Kidney glomerular epithelial cell (primary cell): ENCODE measurements around the gene CBFA2T3.
"Not testable (repeated sequence)": the region's sequence is repeated elsewhere in the genome, so short reads cannot be mapped to it uniquely, and the experiment has no call there.

Experiments
- DNase-seq: peaks from one replicate; lab custom pipeline; 2025; lab: John Stamatoyannopoulos, UW

The CBFA2T3 gene

DNA sequence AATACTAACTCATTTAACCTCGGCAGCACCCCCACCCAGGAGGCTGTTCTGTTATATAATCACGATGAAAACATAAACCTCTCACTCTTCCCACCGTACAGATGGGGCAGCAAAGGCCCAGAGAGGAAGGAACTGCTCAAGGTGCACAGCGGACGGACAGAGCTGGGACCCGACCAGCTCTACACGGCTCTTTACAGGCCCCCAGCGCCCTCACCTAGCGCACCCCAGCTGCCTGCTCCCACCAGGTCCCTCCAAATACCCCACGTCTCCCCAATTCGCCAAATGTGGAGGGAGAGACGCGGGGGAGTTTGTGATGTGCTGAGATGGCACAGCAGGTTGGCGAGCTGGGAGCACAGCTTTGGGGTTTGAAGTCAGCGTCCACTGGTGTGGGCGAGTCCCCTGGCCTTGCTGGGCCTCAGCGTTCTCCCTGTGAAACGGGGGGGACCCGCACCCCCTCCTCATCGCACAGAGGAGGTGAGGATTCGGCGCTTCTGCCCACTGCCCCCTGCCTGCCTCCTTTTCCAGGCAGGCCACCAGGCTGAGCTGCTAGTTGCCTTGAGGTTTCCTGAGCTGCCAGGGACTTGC, 54.1 kb downstream of the CBFA2T3 start:
- no peak for DNase-seq

DNA sequence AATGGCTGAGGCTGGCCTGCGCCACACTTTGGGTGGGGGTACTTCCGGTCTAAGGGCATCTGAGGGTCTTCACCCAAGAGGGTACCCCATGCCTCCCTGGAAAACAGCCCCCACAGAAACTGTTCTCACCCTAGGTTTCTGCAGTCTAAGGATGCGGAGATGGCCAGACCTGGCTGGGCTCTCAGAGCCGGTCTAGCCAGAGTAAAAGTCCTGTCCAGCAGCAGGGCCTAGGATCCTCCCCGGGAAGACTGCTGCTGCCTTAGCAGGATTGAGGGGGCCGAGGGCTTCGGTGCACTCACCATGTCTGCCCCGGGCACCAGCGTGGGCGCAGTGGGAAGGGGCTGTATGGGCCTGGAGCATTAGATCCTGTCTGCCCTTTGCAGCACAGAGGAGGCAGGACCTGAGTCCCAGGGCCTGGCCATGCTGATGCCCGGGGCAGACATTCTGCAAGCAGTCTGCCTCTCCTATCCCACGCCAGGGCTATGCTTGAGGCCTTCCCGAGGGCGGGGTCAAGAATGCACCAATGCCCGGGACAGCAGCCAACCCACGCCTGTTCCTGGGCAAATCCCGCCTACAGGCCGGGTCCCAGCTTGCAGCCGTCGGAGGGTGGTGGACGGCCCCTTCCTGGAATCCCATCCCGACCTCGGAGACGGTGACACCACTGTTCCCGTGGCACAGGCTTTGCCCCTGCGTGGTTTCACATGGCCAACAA, 54.7 kb downstream of the CBFA2T3 start:
- no peak for DNase-seq

DNA sequence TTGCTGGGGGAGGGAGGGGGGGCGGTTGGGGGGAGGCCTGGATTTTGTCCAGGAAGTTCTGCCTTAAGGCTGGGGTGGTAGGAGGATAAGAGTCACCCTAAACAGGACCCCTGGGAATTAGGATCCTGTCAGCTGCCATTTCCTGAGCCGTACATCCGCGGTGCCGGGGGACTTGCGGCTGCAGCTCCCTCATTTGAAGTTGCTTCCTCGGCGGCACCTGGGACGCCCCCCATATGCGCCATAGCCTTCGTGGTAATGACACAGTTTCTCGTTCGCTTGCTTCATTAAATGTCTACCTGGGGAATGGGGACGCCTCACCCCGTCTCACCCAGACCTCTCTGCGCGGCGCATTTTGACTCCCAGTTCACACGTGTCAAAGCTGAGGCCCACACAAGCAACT, 55.4 kb downstream of the CBFA2T3 start:
- no peak for DNase-seq

DNA sequence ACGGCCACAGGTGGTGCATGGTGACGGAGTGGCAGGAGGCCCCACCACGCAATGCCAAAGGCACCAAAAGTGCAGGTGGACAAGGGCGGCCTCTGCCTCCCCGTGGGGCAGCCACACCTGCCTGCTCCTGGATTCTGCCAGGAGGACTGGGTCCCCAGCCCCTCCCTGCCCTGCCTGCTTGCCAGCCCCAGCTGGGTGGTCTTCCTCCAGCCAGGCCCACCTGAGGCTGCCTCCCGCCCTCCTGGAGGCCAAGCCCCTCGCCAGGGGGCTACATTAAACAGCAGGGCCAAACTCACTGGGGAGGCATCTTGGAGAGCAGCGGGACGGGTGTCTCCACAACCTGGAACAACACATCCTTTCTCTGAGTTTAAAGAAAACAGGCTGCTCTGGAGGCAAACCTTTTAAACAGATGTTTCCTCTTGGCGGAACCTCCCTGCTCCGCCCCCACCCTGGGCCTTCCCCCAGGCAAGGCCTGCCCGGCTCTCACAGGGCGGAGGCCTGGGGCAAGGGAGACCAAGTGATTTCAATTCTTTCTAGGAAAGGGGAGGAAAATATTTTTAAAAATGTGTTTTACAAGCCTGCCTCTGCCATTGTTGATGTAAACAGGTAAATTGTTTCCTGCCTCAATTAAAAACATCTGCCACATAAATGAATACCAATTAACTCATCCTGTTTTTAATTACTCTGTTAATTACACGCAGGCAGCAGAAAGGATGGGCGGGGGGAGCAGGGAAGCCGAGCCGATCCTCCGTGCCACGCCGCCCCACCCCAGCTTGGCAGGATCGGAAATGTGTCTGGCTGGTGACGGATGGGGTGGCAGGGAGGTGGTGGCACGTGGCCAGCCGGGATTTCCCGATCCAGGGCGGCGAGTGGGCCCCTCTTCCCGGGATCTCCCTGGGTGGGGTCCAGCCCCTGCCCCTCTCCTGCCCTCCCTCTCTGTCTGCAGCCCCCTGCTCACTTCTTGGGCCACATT, 56.1 kb downstream of the CBFA2T3 start:
- DNase-seq, result no peak

DNA sequence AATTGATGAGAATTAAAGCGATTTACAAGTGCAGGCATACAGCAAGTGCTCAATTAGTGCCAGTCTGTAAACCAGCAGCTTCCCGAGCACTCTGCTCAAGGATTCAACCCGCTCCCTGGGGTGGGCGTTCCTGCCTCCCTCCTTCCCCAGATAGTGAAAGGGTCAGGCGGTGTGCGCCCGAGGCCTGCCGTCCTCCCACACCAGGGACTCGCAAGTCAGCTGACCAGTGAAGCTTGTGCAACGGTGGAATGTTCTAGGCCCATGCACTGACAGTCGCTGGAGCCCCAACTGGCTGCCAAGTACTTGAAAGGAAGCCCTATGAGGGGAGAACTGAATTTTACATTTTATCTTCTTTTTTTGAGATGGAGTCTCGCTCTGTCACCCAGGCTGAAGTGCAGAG, 57.1 kb downstream of the CBFA2T3 start:
- DNase-seq, result no peak

DNA sequence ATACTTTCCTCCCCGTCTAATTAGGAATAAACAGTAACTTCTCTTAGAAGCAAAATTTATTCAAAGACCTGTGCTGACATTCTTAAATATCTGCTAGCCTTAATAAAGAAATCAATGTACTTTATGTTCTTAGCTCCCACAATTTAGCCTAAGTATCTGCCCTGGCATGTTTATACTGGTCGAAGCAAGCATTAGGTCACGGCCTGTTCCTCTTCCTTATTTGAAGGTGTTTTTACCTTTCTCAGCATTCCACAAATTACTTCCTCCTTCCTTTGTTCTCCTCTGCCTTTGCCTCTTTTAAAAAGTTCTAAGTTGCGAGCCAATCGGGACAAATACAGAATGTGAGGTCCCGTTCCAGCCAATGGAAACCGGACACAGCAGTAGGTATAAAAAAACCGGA, 58.1 kb downstream of the CBFA2T3 start:
- DNase-seq, result not testable (repeated sequence)

DNA sequence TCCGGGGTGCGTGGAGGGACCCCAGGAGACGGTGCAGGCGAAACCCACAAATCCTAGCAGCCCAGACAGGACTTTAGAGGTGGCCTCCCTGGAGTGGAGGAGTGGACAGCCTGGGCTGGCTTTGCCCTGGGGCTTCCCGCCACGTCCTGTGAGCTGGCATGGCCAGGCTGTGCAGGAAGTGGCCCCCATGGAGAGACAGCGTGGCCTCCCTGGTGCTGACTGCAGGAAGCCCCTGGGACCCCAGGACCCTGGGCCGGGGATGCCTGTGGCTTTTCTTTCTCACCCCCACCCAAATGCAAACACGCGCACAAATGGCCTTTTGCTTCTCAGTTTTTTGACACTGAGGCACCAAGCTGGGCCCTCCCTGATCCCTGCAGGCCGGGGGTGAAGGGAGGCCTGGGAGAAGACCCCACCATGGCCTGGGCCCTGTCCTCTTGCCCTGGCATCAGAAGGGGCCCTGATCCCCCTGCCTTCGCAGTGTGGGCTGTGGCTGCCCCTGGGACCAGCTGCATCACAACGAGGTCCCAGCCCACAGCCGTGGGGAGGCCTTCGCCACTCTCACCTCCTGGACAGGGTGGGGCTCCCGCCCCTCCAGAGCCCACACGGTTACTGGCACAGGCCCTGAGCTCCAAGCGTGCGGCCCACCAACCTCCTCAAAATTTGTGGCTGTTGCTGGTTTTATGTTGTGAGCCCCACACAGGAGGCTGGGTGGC, 58.9 kb downstream of the CBFA2T3 start:
- DNase-seq, result no peak

DNA sequence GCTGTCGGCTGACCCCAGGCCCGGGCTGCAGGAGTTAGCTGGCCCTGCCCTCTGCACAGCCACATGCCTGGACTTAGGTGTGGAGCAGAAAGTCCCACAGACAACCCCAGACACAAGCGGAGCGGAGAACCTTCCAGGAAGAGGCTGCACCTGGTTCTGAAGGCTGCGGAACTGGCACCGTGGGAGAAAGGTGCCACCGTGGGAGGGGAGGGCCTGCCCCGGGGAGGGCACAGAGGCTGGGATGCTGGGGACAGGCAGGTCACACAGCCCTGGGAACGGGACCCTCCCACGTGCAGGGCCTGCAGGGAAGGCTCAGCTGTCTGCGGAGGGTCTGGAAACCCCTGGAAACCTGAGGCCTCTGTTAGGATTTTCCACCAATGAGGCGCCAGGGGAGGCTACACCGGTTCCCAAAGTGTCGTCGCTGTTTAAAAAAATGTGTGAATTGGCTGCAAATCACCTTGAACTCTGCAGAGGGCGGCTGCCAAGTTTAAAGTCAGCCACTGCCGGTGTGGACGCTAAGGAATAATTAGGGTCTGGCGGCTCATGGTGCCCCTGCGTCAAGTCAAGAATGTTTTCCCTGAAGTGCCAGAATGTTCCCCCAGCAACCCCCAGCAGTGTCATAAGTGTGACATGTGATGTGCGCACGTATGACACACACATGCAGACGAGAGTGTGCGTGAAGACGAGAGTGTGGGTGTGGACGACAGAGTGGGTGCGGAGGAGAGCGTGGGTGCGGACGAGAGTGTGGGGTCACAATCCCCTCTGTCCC, 59.7 kb downstream of the CBFA2T3 start:
- DNase-seq, result no peak

DNA sequence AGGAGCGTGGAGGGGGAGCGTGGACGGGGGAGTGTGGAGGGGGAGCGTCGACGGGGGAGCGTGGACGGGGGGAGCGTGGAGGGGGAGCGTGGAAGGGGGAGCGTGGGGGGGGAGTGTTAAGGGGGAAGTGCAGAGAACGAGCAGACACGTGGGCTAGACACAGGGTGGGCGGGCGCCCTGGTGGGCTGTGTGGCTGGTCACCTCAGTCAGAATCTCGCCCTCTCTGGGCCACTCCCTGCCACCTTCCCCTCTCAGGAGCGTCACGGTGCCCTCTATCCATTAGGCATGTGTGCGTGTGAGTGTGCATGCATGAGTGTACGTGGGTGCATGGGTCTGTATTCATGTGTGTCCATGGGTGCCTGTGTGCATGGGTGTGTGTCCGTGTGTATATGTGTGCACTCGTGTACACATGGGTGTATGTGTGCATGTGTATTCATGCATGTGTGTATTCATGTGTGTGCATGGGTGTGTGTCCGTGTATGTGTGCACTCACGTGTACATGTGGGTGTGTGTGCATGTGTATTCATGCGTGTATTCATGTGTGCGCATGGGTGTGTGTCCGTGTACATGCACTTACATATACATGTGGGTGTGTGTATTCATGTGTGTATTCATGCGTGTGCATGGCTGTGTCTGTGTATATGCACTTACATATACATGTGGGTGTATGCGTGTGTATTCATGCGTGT, 61.2 kb downstream of the CBFA2T3 start:
- no peak for DNase-seq

DNA sequence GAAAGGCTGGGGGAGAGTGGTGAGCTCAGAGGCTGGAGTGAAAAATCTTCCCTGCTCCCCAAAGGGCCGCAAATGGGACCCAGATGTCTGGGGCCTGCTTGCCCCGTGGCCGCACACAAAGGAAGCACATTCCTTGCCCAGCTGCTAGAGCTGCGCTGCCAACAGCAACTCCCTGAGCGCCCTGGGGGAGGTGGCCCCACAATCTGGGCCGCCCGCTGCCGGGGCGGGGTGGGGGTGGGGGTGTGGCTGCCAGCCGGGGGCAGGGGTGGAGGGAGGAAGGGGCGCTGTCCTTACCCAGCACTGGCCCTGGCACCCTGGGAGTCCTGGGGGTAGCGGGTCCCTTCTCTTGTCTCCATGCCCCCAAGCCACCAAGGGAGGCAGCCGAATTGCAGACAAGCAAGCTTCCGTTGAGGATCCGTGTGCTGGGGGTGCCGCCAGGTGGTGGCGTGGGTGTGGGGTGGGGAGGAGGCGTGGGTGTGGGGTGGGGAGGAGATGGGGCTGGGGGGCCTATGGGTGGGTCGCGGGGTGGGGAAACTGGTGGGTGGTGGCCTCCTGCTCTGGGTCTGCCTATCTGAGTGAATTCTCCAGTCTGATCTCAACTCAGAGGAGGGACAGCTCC, 62.1 kb downstream of the CBFA2T3 start:
- no peak for DNase-seq

DNA sequence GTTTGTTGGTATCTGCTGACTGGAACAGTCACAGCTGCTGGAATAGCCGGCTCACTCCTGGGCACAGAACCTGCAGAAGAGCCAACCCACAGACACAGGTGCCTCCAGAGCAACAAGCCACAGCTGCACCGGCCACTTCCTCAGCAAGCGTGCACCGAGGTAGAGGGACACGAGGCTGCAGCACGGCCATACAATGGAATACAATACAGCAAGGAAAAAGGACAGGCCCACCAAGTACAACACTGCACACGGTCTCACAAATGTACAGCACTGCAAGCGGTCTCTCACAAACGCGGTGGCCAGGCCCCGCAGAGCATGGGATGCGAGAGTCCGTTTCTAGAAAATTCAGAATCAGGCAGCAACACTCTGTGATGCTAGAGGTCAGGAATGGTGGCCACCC, 63.1 kb downstream of the CBFA2T3 start:
- DNase-seq, result no peak

DNA sequence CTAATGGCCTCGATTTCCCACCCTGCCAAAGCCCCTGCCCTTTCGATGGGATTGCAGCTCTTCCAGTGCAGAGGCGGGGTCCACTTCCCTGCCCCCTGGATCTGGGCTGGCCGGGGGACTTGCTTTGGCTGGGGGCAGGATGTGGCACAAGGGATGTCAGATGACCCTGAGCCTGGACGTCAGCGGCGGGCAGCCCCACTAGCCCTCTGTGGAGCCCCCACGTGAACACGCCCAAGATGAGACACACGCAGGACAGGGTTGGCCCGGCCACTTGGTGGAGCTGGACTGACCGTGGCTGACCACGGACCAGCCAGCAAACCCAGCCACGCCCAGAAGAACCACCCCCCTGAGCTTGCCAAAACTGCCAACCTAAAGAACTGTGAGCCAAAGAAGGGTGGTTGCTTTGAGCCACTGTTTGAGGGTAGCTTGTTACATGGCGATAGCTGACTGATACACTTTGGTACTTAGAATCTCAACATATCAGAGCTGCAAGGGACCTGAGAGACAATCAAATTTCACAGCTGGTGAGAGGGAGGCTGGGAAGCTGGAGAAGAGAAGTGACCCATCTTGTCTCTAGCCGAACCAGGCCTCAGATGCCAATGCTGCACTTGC, 63.9 kb downstream of the CBFA2T3 start:
- DNase-seq, result no peak

DNA sequence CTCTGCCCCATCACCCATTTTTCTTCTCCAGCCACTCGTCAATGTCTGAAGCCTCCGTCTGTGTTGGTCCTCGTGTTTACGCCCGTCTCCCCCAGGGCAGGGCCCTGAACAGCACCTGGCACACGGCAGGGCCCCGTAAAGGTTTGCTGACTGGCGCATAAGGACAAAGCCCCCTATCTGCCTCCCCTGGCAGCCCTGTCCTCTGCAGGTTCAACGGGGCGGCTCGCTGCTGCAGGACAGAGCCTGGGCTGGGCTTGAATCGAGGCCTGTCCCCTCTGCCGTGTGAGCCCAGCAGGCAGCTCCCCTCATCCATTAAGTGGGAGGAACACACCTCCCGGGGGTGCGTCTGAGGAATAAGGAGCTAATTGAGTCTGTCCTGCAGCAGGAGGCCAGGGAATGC, 64.5 kb downstream of the CBFA2T3 start:
- DNase-seq, result no peak

DNA sequence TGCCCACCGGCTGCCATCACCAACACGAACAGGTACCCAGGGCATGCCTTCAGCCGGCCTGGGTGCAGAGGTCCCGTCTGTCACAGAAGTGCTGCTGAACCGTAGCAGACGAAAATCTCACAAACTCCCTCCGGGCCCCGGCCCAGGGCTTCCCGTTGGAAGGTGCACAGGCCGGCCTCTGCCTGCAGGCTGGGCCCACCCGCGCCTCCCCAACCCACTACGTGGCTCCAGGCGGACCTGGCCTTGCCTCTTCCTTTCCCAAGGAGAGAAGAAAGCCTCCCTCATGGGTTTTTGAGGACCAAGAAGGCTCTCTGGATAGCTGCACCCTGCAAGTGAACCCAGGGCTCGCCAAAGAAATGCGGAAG, 65.1 kb downstream of the CBFA2T3 start:
- no peak for DNase-seq

DNA sequence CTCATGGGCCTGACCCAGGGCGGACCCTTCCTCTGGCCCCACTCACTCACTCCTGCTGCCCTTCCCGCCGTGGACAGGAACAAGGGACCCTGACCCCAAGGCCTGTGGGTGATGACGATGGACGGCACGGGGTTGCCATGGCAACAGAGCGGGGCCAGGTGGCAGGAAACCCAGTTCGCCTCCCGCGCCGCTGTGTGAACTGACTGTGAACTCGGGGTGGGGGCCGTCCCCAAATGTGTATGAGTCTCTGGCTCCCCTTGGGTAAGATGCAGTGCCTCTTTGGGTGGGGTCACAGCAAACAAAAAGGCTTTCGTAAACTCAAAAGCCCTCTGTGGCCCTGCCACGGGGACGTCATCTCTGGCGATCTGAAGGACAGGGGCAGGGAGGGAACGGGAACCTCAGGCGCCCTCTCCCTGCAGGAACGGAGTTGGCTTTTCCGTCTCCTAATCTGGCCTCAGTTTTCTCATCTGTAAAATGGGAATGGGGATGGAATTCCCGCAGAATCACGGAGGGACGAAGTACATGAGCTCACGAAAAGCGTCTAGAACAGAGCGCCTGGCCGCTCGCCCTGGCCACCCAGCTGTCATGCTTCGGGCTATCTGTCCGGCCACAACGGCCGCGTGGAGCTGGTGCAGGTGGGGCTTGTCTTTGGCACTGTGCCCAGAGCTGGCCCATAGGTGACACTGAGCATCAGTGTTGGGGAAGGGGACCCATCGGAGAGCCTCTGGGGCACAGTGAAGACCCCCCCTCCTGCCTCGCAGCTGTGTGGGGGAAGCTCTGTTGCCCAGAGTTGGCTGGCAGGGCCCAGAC, 65.7 kb downstream of the CBFA2T3 start:
- no peak for DNase-seq

DNA sequence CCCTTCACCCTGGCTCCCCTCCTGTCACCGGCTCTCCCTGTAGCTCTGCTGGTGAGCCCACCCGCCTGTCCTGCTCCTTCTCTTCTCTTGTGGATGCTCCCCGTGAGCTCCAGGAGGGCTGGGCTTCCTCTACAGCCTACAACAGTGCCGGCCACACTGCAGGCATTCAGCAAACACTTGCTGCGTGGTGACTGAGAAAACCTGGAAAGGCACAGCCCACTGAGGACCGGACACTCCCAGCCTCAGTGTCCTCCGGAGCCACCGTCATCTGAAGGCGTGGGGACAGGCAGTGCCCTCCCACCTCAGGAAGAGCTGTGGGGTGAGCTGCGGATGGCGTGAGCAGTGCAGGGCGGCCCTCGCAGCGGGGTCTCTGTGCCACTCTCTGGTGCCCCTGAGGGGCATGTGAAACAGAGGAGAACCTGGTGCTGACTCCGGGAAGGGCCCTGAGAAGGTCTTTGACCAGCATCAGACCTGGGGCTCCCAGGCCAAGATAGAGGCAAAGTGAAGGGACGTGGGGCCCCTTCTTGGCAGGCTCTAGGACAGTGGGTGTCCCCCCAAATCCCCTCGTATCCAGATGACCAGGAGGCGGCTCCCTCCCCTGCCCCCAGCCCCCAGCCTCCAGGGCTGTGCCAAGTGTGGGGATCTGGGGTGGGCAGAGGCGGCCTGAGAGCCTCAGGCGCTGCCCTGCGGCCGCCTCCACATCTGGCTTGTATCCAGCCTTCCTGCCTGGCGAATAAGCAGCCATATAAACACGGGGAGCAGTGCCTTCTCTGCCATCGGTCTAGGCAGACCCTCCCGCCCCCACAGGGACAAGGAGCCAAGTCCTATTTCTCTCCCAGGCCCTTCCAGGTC, 66.5 kb downstream of the CBFA2T3 start:
- DNase-seq, result no peak

DNA sequence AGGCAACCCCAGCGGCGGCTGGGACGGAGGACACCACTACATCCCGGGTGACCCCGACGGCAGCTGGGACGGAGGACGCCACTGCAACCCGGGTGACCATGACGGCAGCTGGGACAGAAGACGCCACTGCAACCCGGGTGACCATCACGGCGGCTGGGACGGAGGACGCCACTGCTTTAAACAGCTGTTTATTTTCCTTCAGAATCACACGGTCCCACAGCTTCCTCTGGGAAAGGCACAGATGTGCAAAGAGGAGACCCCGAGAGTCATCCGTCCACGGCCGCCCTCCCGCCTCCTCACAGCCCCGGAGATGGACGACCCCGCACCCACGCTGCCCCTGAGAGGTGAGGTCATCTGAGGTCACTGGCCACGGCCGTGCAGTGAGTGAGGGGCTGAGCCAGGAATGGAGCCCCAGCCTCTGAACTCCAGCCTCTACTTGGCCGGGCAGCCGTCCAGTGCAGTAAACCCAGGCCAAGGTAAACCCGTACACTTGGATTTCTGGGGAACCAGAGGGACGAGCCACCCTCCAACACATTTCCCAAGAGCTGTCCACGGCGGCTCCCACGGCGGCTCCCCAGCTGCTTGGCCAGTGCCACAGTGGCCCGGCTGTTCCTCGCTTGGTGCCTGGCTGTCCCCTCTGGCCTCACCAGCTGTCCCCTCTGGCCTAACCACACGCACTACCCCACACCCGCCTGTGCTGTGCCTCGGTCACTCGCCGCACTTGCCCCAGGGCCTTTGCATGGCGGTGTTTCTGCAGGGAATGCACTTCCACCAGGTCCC, 67.4 kb downstream of the CBFA2T3 start:
- DNase-seq, result no peak
